HG02678 (cell line): ENCODE results near the gene THOP1.
"Not testable (repeated sequence)": the region's sequence is repeated elsewhere in the genome, so short reads cannot be mapped to it uniquely, and the experiment has no call there.

Experiments used
- ATAC-seq: cut with Tn5 transposase; IDR thresholded peaks from one replicate; pipeline ENCODE4 v1.9.1; 2021; ENCODE audit warnings: mild to moderate bottlenecking, moderate library complexity; ENCODE audit not compliant: unreplicated experiment

The THOP1 gene

DNA sequence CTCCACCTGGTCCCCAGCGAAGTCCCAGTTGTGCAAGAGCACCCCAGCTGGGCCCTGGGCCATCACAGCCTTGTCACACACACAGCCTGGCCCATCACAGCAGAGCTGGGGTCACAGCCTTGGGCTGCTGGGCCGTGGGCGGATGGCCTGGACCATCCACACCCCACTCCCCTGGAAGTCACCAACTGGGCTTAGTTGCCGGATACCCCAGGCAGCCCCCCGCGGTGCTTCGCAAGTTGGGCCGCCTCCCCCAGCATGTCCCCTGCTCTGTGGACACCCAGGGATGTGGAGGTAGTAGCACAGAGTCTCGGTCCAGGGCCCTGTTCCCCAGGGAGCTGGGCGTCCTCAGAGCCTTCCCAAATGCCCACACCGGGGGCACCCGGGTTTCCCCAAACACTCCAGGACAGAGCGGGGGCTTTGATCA, 29.9 kb downstream of the THOP1 start:
- ATAC-seq: no peak

DNA sequence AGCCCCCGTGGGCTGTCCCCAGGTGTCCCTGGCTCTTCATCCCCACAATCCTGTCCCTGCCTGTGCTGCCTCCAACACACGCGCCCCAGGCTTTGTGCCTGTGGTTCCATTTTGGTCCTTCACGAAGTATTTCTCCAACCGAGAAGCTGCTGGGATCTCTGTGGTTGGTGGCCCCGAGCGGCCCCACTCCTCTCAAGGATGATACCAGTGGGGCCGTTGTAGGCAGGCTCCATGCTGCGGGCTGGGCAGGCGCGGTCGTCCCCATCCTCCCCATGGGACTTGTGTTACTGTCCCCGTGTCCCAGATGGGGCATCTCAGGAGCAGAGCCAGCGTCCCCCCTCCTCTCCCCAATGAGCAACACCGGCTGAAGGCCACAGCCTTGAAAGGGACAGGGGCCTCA, 30.6 kb downstream of the THOP1 start:
- no peak for ATAC-seq

DNA sequence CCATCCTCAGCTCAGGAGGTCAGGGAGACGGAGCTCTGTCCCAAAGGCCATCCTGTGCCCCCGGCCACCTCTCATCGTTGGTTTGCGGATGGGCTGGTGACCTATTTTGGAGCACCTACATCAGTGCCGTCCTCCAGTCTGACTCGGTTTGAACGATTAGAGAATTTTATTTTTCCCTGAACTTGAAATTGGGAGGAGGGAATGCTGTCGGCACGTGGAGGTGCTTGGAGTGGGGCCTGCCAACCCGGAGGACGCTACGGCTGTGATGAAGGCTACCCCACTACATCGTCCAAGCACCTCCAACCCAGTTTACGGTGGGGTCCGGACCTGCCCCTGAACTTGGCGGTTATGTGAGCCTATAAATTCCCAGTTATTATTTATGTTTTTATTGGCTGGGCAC, 31.3 kb downstream of the THOP1 start:
- ATAC-seq: no peak

DNA sequence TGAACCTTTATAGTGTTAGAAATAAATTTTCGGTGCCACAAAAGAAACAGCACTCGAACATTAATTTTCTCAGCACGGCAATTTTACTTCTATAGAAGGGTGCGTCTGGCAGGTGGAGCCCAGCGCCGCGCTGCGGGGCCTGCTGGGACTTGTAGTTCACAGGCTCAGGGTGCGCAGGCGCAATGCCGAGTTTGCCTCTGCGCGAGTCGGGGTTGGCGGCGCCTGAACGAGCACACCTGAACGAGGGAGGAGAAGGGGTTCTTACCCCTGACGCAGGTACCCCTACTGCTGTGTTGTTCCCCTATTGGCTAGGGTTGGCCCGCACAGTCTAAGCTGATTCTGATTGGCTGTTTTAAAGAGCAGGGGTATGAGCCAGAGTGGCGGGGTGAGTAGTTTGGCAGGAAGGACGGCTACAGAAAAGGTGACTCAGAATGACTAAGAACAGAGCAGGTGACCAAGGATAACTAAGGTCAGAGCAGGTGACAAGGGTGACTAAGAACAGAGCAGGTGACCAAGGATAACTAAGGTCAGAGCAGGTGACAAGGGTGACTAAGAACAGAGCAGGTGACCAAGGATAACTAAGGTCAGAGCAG, 32.0 kb downstream of the THOP1 start:
- ATAC-seq: not testable (repeated sequence)

DNA sequence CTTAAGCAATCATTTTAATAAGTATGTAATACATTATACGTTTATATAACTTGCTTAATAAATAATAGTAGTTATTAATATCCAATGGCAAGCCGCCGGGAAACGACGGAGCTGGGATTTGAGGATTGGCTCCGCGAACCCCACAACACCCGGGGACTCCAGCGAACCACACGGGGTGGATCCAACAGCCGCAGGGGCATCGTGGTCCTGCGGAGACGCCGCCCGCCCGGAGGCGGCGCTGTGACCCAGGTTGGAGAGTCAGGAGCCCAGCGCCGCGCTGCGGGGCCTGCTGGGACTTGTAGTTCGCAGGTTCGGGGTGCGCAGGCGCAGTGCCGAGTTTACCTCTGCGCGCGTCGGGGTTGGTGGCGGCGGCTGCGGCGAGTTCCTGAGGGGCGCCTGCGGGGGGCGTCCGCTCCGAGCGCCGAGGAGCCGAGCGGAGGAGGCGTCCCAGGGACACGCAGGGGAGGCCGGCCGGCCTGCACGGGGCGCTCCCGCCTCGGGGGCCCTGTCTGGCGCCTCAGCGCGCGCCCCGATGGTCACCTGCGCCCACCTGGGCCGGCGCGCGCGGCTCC, 34.3 kb downstream of the THOP1 start, which contains the start of gene ZNF554:
Gene ZNF554, plus strand, starts transcription at position 329 of the 572 bp plus-strand sequence. Its CDS starts 204 bp downstream, at position 533.
- peak; percentile 96 for ATAC-seq

DNA sequence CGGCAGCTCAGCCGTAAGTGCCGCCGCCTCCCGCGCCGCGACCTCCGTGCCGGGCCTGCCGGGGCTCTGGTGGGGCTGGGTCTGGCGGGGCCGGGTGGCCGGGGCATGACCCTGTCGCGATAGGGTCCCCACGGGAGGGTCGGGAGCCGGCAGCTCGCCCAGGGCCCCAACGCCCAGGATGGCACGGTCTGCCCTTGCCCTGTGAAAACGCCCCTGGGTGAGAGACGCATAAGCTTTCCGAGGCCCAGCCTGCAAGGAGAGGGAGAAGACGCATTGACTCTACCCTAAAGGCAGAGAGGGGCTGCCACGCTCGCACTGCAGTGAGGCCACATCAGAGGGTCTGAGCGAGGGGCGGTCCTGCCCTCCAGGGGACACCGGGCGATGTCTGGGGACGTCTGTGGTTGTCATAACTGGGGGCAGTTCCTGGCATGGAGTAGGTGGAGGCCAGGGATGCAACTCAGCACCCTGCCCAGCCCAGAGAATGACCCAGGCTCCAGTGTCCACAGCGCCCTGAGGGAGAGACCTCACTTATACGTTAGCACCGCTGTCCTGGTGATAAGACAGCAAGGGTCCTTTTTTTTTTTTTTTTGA, 34.9 kb downstream of the THOP1 start:
- ATAC-seq: no peak

DNA sequence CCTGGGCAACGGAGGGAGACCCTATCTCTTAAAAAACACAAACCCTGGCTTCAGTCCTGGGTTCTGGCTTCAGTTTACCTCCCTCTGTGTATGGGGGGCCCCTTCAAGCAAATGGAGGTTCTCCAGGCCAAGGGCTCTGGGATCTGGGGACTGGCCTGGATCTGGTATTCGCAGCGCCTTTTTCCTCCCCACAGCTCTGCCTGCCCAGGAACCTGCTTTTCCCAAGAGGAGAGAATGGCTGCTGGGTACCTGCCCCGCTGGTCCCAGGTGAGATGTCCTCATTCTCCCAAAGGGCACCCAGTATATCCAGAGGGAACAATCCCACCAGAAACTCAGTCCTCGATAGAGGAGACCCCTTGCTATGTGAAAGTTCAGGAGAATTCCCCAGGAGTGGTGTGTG, 37.5 kb downstream of the THOP1 start:
- no peak for ATAC-seq

DNA sequence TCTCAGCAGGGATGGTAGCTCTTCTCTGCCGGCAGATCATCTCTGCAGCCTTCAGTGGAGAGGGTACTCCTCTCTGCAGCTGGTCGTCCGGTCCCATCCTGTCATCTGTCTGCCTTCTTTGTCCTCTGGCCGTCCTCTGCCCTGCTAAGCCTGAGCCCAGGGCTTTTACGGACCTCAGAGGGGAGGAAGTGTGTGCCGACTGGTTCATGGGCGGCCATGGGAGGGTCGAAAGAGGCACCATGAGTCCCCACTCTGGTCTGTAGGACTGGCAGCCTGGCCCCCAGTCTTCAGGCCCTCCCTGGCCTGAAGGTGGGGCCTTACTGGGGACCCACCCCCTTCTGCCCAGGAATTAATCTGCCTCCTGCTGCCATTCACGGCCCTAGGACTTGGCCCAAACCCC, 38.3 kb downstream of the THOP1 start:
- ATAC-seq: no peak

DNA sequence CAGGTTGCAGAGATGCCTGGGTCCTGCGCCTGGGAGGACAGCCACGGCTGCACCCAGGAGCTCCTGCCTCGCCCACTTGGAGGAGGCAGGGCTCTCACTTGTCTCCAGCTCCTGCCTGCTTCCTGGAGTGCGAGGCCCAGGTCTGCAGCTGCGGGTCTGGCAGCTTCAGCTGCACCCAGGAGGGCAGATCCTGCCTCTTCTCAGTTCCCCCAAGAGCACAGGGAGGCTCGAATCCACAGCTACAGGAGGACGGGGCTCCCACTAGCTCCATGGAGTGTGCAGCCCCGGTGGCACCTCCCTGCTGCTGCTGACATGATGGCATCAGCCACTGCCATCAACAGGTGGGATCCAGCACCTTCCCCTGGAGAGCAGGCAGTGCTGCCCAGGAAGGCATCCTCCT, 38.8 kb downstream of the THOP1 start:
- ATAC-seq: no peak

DNA sequence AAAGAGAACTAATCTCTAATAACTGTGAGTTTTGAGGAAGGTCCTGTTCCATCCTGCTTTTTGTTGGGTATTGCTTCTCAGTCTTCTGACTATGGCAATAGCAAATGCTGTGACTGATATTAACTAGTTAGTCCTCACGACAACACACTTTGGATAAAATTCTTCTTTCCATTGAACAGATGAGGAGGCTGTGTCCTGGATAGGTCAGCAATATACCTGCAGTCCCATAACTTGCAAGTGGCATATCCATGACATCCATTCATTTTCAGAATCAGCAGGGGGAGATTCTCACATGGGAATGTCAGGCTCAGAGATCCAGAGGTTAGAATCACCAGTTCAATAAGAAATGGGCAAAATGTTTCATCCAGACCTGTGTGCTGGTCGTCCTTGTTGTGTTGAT, 41.7 kb downstream of the THOP1 start:
- ATAC-seq: no peak

DNA sequence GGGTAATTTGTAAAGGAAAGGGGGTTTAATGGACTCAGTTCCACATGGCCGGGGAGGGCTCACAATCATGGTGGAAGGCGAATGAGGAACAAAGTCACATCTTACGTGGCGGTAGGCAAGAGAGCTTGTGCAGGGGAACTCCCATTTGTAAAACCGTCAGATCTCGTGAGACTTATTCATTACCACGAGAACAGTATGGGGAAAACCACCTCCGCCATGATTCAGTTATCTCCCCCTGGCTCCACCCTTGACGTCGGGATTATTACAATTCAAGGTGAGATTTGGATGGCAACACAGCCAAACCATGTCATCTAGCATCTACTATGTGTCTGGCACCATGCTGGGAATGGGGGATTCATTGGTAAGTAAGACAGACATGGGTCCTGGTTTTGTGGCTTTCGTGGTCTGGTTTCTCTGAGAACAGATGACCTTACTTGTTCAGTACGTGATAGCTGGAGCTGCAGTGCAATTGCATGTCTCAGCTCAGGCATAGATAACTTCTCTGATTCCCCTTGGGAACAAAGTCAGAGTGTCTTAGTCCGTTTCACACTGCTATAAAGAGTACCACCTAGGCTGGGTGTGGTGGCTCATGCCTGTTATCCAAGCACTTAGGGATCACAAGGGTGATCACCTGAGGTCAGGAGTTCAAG, 42.7 kb downstream of the THOP1 start:
- no peak for ATAC-seq

DNA sequence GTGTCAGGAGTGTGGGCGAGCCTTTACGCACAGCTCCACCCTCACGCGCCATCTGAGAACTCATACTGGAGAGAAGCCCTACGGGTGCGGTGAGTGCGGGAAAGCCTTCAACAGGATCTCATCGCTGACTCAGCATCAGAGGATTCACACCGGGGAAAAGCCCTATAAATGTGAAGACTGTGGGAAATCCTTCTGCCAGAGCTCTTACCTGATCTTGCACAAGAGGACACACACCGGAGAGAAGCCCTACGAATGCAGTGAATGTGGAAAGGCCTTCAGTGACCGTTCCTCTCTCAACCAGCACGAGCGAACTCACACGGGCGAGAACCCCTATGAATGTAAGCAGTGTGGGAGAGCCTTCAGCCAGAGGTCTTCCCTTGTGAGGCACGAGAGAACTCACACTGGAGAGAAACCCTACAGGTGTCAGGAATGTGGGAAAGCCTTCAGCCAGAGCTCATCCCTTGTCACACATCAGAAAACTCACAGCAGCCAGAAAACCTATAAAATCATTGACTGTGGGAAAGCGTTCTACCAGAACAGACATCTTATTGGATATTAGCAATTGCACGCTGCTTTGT, 49.1 kb downstream of the THOP1 start:
- no peak for ATAC-seq

DNA sequence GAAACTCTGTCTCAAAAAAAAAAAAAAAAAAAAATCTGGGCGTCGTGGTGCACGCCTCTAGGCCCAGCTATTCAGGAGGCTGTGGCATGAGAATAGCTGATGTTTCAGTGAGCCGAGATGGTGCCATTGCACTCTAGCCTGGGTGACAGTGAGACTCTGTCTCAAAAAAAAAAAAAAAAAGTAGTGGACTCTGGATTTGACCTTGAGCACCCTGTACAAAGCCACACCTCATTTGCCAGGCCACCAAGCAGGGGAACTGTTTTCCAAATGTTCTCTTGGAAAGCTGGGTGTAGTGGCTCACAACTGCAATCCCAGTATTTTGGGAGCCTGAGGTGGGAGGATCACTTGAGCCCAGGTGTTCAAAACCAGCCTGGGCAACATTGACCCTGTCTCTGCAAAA, 52.1 kb downstream of the THOP1 start:
- no peak for ATAC-seq

DNA sequence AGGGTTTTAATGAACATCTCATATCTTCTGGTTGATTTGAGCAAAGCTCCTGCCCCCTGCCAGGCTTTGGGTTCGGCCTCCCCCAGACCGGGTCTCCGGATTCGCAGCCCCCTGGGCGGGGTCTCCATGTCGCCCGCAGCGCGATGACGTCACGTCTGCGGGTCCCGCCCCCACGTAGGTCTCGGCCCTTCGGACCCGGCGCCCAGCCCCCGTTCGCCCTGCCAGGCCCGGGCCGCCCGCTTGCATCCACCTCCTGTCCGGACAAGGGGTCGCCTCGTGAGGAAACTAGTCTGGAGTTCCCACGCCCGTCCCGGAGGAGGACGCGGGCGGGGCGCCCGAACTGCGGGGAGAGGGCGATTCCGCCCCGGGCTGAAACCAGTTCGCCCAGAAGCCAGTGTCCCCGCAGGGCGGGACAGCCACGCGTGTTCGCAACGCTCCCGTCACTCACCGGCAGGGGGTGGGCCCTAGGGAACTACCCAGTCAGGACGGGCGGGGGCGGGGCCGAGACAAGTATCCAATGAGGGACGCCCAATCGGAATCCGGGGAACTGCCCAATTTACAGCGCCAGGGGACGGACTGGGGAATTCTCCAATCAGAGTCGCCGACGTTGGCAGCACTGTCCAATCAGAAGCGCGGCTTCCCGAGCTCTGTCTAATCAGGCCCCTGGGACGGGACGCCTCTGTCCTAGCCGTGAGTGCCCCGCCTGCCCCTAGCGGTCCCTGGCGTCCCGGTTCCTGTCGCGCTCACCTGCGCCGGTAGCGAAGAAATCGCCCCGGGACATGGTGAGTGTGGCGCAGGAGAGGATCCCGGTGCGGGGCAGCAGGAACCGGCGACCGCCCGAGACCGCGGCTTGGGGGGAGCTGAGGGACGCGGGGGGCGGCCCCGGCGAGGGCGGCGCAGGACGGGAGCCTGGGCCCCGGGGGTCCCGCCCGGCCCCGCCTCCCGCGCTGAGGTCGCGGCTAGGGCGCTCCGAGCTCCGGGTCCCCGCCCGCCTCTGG, 55.8 kb downstream of the THOP1 start, which contains the start of gene ZNF555:
Gene ZNF555, plus strand, starts transcription at position 682 of the 998 bp plus-strand sequence. Its CDS starts 98 bp downstream, at position 780.
- peak; percentile 94 for ATAC-seq

DNA sequence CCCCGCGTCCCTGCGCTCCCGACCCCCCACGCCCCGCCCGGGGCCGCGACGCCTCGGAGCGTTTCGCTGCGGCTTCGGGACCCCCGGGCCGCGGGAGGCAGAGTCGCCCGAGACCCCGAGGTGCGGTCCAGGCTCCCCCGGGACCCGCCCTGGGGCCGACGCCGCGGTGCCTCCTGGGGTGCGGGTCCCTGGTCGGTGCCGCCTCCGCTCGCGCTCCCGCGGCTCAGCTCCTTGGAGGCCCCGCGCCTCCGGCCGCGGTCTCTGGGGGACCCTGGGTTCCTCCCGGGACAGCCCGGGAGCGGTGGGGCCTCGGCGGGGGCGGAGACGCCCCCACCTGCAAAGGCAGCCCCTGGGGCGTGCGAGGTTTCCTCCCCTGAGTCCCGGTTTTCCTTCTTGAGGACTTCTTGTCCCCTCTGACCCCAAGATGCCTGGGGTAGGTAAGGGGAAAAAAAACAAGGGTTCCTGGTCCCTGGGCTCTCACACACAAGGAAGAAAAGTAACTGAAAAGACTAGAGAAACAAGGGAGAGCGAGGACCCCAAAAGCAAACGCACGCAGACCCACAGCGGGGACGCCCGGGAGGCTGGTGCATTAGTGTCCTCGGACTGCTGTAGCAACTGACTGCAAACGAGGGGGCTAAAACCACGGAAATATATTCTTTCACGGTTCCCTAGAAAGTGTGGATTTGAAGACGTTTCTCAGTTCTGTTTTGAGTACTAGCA, 56.7 kb downstream of the THOP1 start:
- peak; percentile 7 for ATAC-seq

DNA sequence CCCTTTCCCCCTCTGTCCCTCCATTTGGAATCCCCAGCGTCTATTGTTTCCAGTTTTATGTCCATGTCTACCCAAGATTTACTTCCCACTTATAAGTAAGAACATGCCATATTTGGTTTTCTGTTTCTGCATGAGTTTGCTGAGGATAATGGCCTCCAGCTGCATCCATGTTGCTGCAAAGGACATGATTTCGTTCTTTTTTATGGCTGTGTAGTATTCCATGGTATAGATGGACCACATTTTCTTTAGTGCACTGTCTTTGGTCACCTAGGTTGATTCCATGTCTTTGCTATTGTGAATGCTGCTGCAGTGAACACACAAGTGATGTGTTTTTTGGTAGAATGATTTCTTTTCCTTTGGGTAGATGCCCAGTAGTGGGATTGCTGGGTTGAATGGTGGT, 59.8 kb downstream of the THOP1 start:
- no peak for ATAC-seq

DNA sequence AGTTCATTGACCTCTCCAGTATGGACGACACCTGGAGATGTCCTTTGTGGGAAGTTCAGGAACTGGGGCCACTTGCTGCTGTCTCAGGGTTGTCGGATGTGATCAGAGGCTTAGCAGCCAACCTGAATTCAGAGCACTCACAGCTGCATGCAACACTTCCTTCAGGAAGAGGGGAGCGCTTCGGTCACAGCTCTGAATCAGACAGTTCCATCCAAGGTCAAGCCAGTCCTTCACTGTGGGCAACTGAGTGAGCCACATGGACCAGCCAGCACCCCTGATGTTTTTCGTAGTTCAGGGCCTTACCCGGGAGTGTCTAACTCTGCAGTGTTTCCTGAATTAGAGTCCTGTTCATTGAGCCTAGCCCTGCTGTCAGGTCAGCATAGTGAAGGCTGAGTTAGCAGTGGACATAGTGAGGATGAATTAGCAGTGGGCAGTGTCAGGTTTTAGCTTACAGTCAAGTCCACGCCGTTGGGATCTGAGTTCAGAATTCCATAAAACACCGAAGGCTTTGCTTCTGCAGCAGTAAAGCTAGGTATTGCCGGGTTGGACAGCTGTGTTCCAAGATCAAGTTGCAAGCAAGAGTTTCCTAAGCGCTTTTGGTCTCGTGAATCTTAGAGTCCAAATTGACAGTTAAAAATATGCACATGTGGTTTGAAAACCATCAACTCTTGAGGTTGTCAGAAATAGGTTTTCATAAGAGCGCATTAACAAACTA, 61.0 kb downstream of the THOP1 start:
- no peak for ATAC-seq

DNA sequence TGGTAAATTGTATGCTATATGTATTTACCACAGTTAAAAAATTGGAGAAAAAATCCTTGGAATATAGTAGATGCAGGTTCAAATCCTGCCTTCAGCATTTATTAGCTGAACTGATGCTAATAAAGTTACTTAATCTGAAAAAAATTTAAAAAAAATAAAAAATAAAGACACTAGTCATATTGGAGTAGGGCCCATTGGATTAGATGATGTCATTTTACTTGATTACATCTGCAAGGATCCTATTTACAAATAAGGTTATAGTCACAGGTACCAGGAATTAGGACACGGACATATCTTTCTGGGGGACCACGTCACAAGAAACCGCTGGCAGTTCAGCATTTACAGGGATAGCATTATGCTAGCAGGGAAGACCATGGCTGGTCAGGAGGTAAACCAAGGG, 62.2 kb downstream of the THOP1 start:
- ATAC-seq: no peak

DNA sequence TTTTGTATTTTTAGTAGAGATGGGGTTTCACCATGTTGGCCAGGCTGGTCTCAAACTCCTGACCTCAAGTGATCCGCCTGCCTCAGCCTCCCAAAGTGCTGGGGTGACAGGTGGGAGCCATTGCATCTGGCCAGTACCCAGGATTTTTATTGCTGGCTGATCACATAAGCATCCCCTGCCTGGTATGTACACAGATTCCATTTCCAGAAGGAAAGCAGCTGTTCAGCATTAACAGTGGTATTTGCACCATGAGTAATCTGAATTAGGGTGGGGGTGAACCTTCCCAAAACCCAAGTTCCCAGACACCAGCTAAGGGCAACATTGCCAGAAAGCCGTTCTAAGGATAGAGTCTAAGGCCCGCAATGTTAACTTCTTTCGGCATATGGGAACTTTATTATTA, 63.3 kb downstream of the THOP1 start:
- ATAC-seq: no peak
